Measurements from ENCODE around the gene TCFL5.

TCFL5 gene

DNA sequence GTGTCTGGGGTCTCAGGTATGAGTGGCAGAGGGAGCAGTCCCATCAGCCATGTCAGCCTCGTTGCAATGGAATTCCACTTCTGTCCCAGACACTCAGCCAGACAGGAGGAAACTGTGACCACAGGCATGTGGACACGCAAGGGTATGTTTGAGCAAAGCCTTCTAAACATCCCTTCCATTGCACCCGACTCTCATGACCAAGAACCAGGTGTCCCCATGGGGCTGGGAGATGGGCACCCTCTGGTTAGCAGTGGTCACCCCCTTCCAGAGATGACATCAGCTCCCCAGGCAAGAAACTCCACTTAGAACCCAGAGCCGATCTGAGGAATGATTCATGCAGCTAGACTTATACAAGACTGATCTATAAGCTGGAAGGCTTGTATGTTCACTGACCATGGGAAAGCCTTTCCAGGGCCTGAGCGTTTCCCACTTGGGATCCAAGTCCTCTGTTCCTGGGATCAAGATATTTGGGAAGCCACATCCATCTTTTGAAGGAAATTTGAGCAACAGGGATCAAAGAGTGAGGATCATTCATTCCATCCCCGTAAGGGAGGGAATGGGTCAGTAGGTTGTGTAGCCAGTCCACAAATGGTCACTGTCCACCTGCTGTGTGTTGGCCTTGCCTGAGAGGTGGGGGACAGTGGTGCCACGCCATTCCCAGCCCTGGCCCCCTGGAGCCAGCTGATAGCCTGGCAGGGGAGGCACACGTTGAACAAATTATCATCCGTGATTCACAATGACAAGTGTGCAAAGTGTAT is 69.3 kb downstream of the TCFL5 start:
- Histone ChIP-seq H2AFZ (no peak overlapping the region), H3K36me3 (ENCODE audit: control insufficient read depth, insufficient read depth, low read length) (no peaks in the 10 kb centered on the region), H3K4me2 (ENCODE audit: low read length) (no peak overlapping the region), H3K4me1 (peaks cover 9% of the 10 kb centered on the region), H3K9me3 (ENCODE audit: control insufficient read depth, low read length) (no peaks in the 10 kb centered on the region), H3K27me3 (ENCODE audit: control insufficient read depth, insufficient read depth, low read length) (no peaks in the 10 kb centered on the region), H3K79me2 (no peaks in the 10 kb centered on the region), H3K9ac (no peak overlapping the region), H3K4me3 (ENCODE audit: low read depth, low read length) (no peak overlapping the region), H3K27ac (no peak overlapping the region)
- TF ChIP-seq, protein P1, sequence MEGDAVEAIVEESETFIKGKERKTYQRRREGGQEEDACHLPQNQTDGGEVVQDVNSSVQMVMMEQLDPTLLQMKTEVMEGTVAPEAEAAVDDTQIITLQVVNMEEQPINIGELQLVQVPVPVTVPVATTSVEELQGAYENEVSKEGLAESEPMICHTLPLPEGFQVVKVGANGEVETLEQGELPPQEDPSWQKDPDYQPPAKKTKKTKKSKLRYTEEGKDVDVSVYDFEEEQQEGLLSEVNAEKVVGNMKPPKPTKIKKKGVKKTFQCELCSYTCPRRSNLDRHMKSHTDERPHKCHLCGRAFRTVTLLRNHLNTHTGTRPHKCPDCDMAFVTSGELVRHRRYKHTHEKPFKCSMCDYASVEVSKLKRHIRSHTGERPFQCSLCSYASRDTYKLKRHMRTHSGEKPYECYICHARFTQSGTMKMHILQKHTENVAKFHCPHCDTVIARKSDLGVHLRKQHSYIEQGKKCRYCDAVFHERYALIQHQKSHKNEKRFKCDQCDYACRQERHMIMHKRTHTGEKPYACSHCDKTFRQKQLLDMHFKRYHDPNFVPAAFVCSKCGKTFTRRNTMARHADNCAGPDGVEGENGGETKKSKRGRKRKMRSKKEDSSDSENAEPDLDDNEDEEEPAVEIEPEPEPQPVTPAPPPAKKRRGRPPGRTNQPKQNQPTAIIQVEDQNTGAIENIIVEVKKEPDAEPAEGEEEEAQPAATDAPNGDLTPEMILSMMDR (IDR thresholded peaks at IDR 0.05), result no peak

DNA sequence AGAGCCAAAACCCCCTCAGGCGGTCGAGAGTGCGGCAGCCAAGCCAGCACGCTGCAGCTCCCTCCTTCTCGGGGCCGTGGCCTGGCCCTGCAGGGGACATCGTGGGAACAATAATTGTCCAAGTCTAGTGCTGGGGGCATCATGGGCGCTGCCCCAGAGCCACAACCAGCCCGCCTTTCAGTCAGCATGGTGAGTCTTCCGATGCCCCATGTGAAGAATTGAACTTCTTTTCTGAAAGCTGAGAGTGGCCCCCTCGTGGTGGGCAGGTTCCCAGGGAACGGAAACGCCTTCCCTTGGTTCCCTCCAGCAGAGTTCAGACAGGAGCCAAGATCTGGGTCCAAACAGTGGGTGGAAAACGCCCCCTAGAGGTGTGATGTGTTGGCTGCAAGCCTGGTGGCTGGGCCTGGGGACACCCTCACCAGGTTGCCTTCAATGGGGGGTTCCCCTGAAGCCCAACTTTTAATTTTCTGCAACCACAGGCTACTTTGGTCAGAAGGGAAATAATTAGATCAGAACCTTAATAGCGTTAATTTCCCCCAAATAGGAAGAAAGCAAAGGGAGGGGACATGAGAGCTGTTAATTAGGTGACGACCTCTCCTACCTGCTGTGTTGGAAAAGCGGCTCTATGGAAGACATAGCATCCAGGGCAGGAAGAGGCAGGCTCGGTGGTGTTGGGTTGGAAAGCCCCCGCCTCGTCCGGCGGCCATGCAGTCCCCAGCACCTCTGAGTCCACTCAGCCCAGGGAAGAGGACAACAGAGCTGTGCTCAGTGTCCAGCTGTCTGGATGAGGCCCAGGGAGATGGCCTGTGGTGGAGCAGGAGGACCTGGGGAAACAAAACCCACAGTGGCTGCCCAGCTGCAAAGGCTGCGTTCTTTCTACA is 70.1 kb downstream of the TCFL5 start:
- peak overlapping the region; percentile 5 for H2AFZ ChIP-seq
- no peaks in the 10 kb centered on the region for H3K9me3 ChIP-seq (ENCODE audit: control insufficient read depth, low read length)
- no peak overlapping the region for H3K27ac ChIP-seq
- no peaks in the 10 kb centered on the region for H3K27me3 ChIP-seq (ENCODE audit: control insufficient read depth, insufficient read depth, low read length)
- H3K4me1 ChIP-seq, result peaks cover 4% of the 10 kb centered on the region
- peak overlapping the region; percentile 6 for H3K9ac ChIP-seq
- H3K4me2 ChIP-seq (ENCODE audit: low read length), result no peak overlapping the region
- no peaks in the 10 kb centered on the region for H3K79me2 ChIP-seq
- no peaks in the 10 kb centered on the region for H3K36me3 ChIP-seq (ENCODE audit: control insufficient read depth, insufficient read depth, low read length)
- no peak overlapping the region for H3K4me3 ChIP-seq (ENCODE audit: low read depth, low read length)
- TF ChIP-seq, protein P1 (IDR thresholded peaks at IDR 0.05), result peak; percentile 87

Data from parathyroid adenoma (tissue), 2 donors.